ENCODE measurements around the gene CDC42. TPM values are rescaled to one million over a fixed set of nuclear protein-coding genes. Genes with fewer than 3 reads are reported as not detected.

The CDC42 gene
- total and polyA plus RNA-seq, 7 donors: 173 to 375 (median 246) TPM

DNA sequence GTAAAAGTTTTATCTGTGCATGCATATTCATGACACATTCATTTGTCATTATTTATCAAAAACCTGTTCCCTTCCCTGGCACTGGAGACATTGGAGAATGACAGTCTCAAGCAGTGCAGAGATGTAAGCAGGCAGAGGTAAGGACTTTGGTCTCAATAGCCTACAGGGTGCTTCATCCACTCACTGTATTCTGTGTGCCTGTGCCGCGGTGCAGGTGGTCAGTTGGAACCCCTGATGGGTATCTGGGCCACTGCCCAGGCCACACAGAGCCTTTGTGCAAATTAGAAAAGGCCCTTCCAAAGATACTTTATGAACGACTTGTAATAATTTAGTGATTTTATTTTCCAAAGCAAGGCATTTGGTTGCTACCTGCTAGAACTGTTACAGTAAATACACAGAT lies 44.0 kb downstream of the CDC42 start:
- peaks cover 0 to 25% (median 8%) of the 10 kb centered on the region in 4 donors for H3K4me1 ChIP-seq
- peaks cover 0 to 60% (median 23%) of the 10 kb centered on the region in 4 donors for H3K36me3 ChIP-seq
- intact Hi-C loops (cut with DNase I): no loop called here
- no peak overlapping the region for H3K27ac ChIP-seq
- no peak for DNase-seq
- TF ChIP-seq, protein P1, sequence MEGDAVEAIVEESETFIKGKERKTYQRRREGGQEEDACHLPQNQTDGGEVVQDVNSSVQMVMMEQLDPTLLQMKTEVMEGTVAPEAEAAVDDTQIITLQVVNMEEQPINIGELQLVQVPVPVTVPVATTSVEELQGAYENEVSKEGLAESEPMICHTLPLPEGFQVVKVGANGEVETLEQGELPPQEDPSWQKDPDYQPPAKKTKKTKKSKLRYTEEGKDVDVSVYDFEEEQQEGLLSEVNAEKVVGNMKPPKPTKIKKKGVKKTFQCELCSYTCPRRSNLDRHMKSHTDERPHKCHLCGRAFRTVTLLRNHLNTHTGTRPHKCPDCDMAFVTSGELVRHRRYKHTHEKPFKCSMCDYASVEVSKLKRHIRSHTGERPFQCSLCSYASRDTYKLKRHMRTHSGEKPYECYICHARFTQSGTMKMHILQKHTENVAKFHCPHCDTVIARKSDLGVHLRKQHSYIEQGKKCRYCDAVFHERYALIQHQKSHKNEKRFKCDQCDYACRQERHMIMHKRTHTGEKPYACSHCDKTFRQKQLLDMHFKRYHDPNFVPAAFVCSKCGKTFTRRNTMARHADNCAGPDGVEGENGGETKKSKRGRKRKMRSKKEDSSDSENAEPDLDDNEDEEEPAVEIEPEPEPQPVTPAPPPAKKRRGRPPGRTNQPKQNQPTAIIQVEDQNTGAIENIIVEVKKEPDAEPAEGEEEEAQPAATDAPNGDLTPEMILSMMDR (IDR thresholded peaks at IDR 0.05): no peak
- TF ChIP-seq POLR2AphosphoS5 (IDR thresholded peaks at IDR 0.05): no peak
- no peak for TF ChIP-seq EP300 (IDR thresholded peaks at IDR 0.05)
- TF ChIP-seq POLR2A (IDR thresholded peaks at IDR 0.05): no peak
- WGBS, 2 donors: 90 to 93% methylated on average over 3 of the region's 3 CpGs
- H3K4me3 ChIP-seq: no peak overlapping the region
- no peaks in the 10 kb centered on the region for H3K9me3 ChIP-seq
- H3K27me3 ChIP-seq: no peaks in the 10 kb centered on the region

DNA sequence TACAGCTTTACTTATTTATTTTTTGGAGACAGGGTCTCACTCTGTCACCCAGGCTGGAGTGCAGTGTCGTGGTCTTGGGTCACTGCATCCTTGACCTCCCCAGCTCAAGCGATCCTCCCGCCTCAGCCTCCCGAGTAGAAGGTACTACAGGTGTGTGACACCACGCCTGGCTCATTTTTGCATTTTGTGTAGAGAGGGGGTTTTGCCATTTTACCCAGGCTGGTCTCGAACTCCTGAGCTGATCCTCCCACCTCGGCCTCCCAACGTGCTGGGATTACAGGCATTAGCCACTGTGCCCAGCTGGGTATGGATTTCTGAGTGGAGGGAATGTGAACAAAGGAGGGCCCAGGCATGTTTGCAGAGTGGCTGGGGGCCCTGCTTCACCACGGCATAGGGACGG lies 46.2 kb downstream of the CDC42 start:
- Histone ChIP-seq H3K36me3 (peaks cover 0 to 52% (median 20%) of the 10 kb centered on the region in 4 donors), H3K27ac (no peak overlapping the region), H3K9me3 (no peaks in the 10 kb centered on the region), H3K27me3 (no peaks in the 10 kb centered on the region), H3K4me1 (peaks cover 0 to 40% (median 15%) of the 10 kb centered on the region in 4 donors), H3K4me3 (no peak overlapping the region)
- intact Hi-C loops (cut with DNase I): no loop called here
- DNase-seq: no peak
- WGBS, 2 donors: 95% methylated on average over 10 of the region's 10 CpGs
- TF ChIP-seq, protein P1 (IDR thresholded peaks at IDR 0.05): no peak
- TF ChIP-seq EP300 (IDR thresholded peaks at IDR 0.05) (no peak), POLR2AphosphoS5 (IDR thresholded peaks at IDR 0.05) (no peak)

DNA sequence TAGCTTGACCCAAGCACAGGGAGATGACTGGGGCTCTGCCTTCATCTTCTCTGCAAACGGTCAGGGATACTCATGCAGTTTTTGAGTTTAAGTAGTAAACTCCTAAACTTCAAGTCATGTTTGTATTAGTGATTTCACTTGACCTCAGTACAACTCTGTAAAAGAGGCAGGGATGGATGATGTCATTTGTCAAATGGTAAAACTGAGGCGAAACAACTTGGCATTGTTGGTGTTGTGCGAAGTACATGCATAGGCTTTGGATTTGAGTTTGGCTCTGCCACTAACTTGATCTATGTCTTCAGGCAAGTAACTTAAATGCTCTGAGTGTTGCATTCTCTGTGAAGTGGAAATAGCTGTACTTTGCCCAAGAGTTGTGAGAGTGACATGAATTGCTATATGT lies 47.7 kb downstream of the CDC42 start:
- peaks cover 0 to 47% (median 20%) of the 10 kb centered on the region in 4 donors for H3K36me3 ChIP-seq
- 90 to 91% methylated on average over 3 of the region's 3 CpGs for WGBS, 2 donors

DNA sequence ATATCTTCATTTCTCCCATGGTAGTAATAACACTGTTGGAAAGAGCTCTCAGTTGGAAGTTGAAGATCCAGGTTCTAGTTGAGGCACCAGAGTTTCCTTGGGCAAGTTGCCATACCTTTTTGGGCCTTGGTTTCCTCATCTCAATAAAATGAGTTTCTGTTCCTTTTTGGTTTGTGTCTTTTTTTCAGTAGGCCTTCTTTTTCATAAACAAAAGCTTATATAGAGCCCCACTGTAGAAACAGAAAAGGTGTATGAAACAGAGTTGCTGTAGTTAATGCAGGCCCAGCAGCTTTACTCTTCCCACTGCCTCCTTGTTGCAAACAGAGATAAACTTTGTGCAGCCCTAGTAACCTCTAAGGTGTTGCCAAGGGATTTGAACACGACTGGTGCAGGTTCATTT lies 48.7 kb downstream of the CDC42 start:
- Histone ChIP-seq H3K4me1 (peaks cover 0 to 46% (median 17%) of the 10 kb centered on the region in 4 donors), H3K9me3 (no peaks in the 10 kb centered on the region), H3K4me3 (no peak overlapping the region), H3K36me3 (peaks cover 0 to 39% (median 16%) of the 10 kb centered on the region in 4 donors), H3K27ac (no peak overlapping the region), H3K27me3 (no peaks in the 10 kb centered on the region)
- TF ChIP-seq, protein P1 (IDR thresholded peaks at IDR 0.05): no peak
- no peak for TF ChIP-seq POLR2AphosphoS5 (IDR thresholded peaks at IDR 0.05)
- DNase-seq: no peak
- 73 to 77% methylated on average over 1 of the region's 1 CpG for WGBS, 2 donors
- intact Hi-C loops (cut with DNase I): loop anchor here (10.0 kb wide), 1 partner anchor 174 kb away; no protein-coding TSS in a partner anchor

More for the DNA sequence above, 47.7 kb downstream of the CDC42 start:
- no peak overlapping the region for H3K27ac ChIP-seq
- H3K27me3 ChIP-seq: no peaks in the 10 kb centered on the region
- TF ChIP-seq POLR2AphosphoS5 (IDR thresholded peaks at IDR 0.05) (no peak), POLR2A (IDR thresholded peaks at IDR 0.05) (no peak), EP300 (IDR thresholded peaks at IDR 0.05) (no peak)
- TF ChIP-seq, protein P1 (IDR thresholded peaks at IDR 0.05): no peak
- intact Hi-C loops (cut with DNase I): loop anchor here (10.0 kb wide), 1 partner anchor 175 kb away; no protein-coding TSS in a partner anchor
- H3K9me3 ChIP-seq: no peaks in the 10 kb centered on the region
- DNase-seq: no peak
- peaks cover 0 to 40% (median 15%) of the 10 kb centered on the region in 4 donors for H3K4me1 ChIP-seq
- no peak overlapping the region for H3K4me3 ChIP-seq

DNA sequence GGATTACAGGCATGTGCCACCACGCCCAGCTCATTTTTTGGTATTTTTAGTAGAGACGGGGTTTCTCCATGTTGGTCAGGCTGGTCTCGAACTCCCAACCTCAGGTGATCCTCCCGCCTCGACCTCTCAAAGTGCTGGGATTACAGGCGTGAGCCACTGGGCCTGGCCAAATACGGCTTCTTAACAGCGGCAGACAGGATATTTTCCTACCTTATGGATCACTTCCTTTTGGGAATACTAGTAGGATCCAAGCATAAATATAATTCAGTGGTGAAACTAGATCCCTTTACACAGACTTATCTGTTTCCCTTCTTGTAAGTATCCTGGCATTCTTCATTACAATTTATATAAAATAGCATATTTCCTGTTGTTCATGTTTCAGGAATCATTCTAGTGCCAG lies 49.5 kb downstream of the CDC42 start:
- peaks cover 0 to 32% (median 12%) of the 10 kb centered on the region in 4 donors for H3K36me3 ChIP-seq

More for the DNA sequence above, 49.5 kb downstream of the CDC42 start:
- DNase-seq: no peak
- Histone ChIP-seq H3K4me3 (no peak overlapping the region), H3K27ac (peak overlapping the region in 1 of 4 donors; percentile 6), H3K9me3 (no peaks in the 10 kb centered on the region), H3K4me1 (peaks cover 0 to 54% (median 22%) of the 10 kb centered on the region in 4 donors), H3K27me3 (no peaks in the 10 kb centered on the region)
- WGBS, 2 donors: 92 to 93% methylated on average over 8 of the region's 8 CpGs
- TF ChIP-seq POLR2A (IDR thresholded peaks at IDR 0.05) (no peak), EP300 (IDR thresholded peaks at IDR 0.05) (no peak), POLR2AphosphoS5 (IDR thresholded peaks at IDR 0.05) (no peak)
- TF ChIP-seq, protein P1 (IDR thresholded peaks at IDR 0.05): no peak
- intact Hi-C loops (cut with DNase I): loop anchor here (10.0 kb wide), 1 partner anchor 173 kb away; no protein-coding TSS in a partner anchor
